CD14-positive monocyte (primary cell): Measurements from ENCODE around the gene SLC5A4. TPM values are rescaled to one million over a fixed set of nuclear protein-coding genes. Genes with fewer than 3 reads are reported as not detected.

Experiments
- DNase-seq, 3 donors: peaks; one replicate each; pipeline ENCODE4 v3.0.0-alpha.2; 2011 to 2022
- H2AFZ ChIP-seq: 2 replicates; pipeline ENCODE4 v1.6.0; 2012; ENCODE audit warnings: mild to moderate bottlenecking, low read depth, low read length, inconsistent platforms; ENCODE audit not compliant: insufficient read depth, poor library complexity, severe bottlenecking
- H3K27ac ChIP-seq, 2 donors: 1 replicate in 1 of 2; 2 replicates in 1 of 2; pipeline ENCODE4 v1.5.1; 2012 to 2013; ENCODE audit warnings: low read length in 2 of 2, control low read depth in 1 of 2, inconsistent platforms in 1 of 2, low read depth in 1 of 2, mild to moderate bottlenecking in 1 of 2
- H3K27me3 ChIP-seq, 2 donors: one replicate each; pipeline versions ENCODE4 v1.6.0 to v1.6.1; 2011 to 2013; ENCODE audit warnings: low read length in 2 of 2; ENCODE audit not compliant: control insufficient read depth in 2 of 2, insufficient read depth in 2 of 2
- H3K36me3 ChIP-seq, 2 donors: replicated peaks in 1 of 2; 1 replicate in 1 of 2; 2 replicates in 1 of 2; pipeline versions ENCODE4 v1.5.1 to v1.6.1; 2012 to 2013; ENCODE audit warnings: low read length in 2 of 2, control low read depth in 1 of 2, inconsistent platforms in 1 of 2, mild to moderate bottlenecking in 1 of 2; ENCODE audit not compliant: insufficient read depth in 2 of 2, control insufficient read depth in 1 of 2
- H3K4me1 ChIP-seq, 2 donors: 1 replicate in 1 of 2; 2 replicates in 1 of 2; pipeline versions ENCODE4 v1.5.1 to v1.6.1; 2012 to 2013; ENCODE audit warnings: low read length in 2 of 2, control low read depth in 1 of 2, inconsistent platforms in 1 of 2, mild to moderate bottlenecking in 1 of 2, moderate library complexity in 1 of 2; ENCODE audit not compliant: insufficient read depth in 2 of 2, control insufficient read depth in 1 of 2
- H3K4me2 ChIP-seq: replicated peaks from 2 replicates; pipeline ENCODE3; 2012; ENCODE audit warnings: low read length, moderate library complexity, mild to moderate bottlenecking; ENCODE audit not compliant: poor library complexity, severe bottlenecking; ENCODE audit errors: extremely low read depth
- H3K4me3 ChIP-seq, 3 experiments: fragments of 200-600 bp in 1 of 3; sonication (generic) in 1 of 3; replicated peaks in 1 of 3; 1 replicate in 2 of 3; 2 replicates in 1 of 3; pipeline ENCODE4 v1.5.1; 2011 to 2013; ENCODE audit warnings: low read length in 3 of 3, mild to moderate bottlenecking in 3 of 3, control low read depth in 2 of 3, low read depth in 2 of 3, inconsistent platforms in 1 of 3, moderate library complexity in 1 of 3
- H3K79me2 ChIP-seq: 2 replicates; pipeline ENCODE4 v1.6.0; 2012; ENCODE audit warnings: mild to moderate bottlenecking, control low read depth, inconsistent platforms, low read length, moderate library complexity; ENCODE audit not compliant: insufficient read depth
- H3K9ac ChIP-seq: 2 replicates; pipeline ENCODE4 v1.6.0; 2017; ENCODE audit warnings: low read length, mild to moderate bottlenecking; ENCODE audit not compliant: insufficient read depth, poor library complexity, severe bottlenecking
- H3K9me3 ChIP-seq, 2 donors: replicated peaks in 1 of 2; 1 replicate in 1 of 2; 2 replicates in 1 of 2; pipeline versions ENCODE4 v1.5.1 to v1.6.1; 2012 to 2013; ENCODE audit warnings: low read length in 2 of 2, control low read depth in 1 of 2; ENCODE audit not compliant: control insufficient read depth in 1 of 2, insufficient read depth in 1 of 2
- H4K20me1 ChIP-seq: 2 replicates; pipeline ENCODE4 v1.6.0; 2012; ENCODE audit warnings: mild to moderate bottlenecking, low read length, control low read depth, moderate library complexity; ENCODE audit not compliant: insufficient read depth
- H3K27ac Mint-ChIP-seq, 7 donors: one replicate each; pipeline ENCODE4 v1.8.0; 2020; ENCODE audit warnings: mild to moderate bottlenecking in 7 of 7, mixed read lengths in 7 of 7, moderate library complexity in 6 of 7, inconsistent platforms in 2 of 7
- H3K27me3 Mint-ChIP-seq, 3 donors: one replicate each; pipeline ENCODE4 v1.8.0; 2021 to 2022; ENCODE audit warnings: low read depth in 3 of 3, mild to moderate bottlenecking in 3 of 3, mixed read lengths in 3 of 3, moderate library complexity in 3 of 3, inconsistent platforms in 1 of 3
- H3K36me3 Mint-ChIP-seq, 2 donors: one replicate each; pipeline ENCODE4 v1.8.0; 2020; ENCODE audit warnings: mixed read lengths in 2 of 2, inconsistent platforms in 1 of 2, mild to moderate bottlenecking in 1 of 2
- H3K4me1 Mint-ChIP-seq: one replicate; pipeline ENCODE4 v1.8.0; 2020; ENCODE audit warnings: mild to moderate bottlenecking, mixed read lengths
- H3K4me3 Mint-ChIP-seq, 2 donors: one replicate each; pipeline ENCODE4 v1.8.0; 2020; ENCODE audit warnings: mild to moderate bottlenecking in 2 of 2, mixed read lengths in 2 of 2, moderate library complexity in 1 of 2
- H3K9me3 Mint-ChIP-seq, 7 donors: one replicate each; pipeline ENCODE4 v1.8.0; 2020 to 2022; ENCODE audit warnings: mixed read lengths in 7 of 7, mild to moderate bottlenecking in 6 of 7, moderate library complexity in 6 of 7, inconsistent platforms in 2 of 7
- CTCF ChIP-seq: fragments of 200-600 bp; IDR thresholded peaks from one replicate; pipeline ENCODE4 v1.8.0; 2022; ENCODE audit warnings: antibody characterized with exemption, mild to moderate bottlenecking
- WGBS: methylation state at CpG from one replicate; pipeline ENCODE4 v1.1.5; 2013; ENCODE audit warnings: missing lambda C conversion rate; ENCODE audit not compliant: insufficient coverage; 5-methylcytosine and 5-hydroxymethylcytosine counted together
- intact Hi-C, 2 donors: fragments of 100-400 bp; cut with micrococcal nuclease; formaldehyde crosslinking; loops; one replicate each; pipeline versions ENCODE4 v1.15.0 to v1.15.1; 2023
- polyA plus RNA-seq, 3 donors: library from polyadenylated mRNA; depleted of rRNA in 1 of 3; unstranded in 2 of 3; stranded (reverse) in 1 of 3; fragments of 300-500 nt in 2 of 3; fragments of >200 nt in 1 of 3; fragmentation: Illumina TruSeq in 2 of 3; gene quantifications; 1 replicate in 2 of 3; 2 replicates in 1 of 3; pipeline ENCODE4 v1.2.3, GENCODE V29; 2012 to 2021

Gene SLC5A4
- polyA plus RNA-seq, 3 donors: not detected

GRCh38 chr22:32222991-32223390, 32.2 kb downstream of the SLC5A4 start:
- no peaks in the 10 kb centered on the region for H3K79me2 ChIP-seq
- H3K27ac ChIP-seq: no peak overlapping the region
- no peaks in the 10 kb centered on the region for H3K27me3 Mint-ChIP-seq
- intact Hi-C loops: no loop called here
- no peak overlapping the region for H3K4me2 ChIP-seq
- H3K36me3 Mint-ChIP-seq: no peaks in the 10 kb centered on the region
- no peak overlapping the region for H3K9ac ChIP-seq
- no peak overlapping the region for H3K4me3 ChIP-seq
- no peak overlapping the region for H3K4me3 Mint-ChIP-seq
- DNase-seq: no peak
- peaks cover 40 to 50% of the 10 kb centered on the region in 2 donors for H3K4me1 ChIP-seq
- H3K27me3 ChIP-seq: no peaks in the 10 kb centered on the region
- no peaks in the 10 kb centered on the region for H4K20me1 ChIP-seq
- no CpG with 5 or more reads among the region's 1 CpG for WGBS
- peaks cover 43% of the 10 kb centered on the region for H3K4me1 Mint-ChIP-seq
- H3K36me3 ChIP-seq: no peaks in the 10 kb centered on the region
- TF ChIP-seq CTCF: no peak
- H2AFZ ChIP-seq: no peak overlapping the region
- H3K27ac Mint-ChIP-seq: no peak overlapping the region
- no peaks in the 10 kb centered on the region for H3K9me3 ChIP-seq
- peaks cover 0 to 2% (median 0%) of the 10 kb centered on the region in 7 donors for H3K9me3 Mint-ChIP-seq

- Mint-ChIP-seq H3K4me1 (peaks cover 39% of the 10 kb centered on the region), H3K27me3 (no peaks in the 10 kb centered on the region), H3K27ac (peak overlapping the region; percentile 82 to 98 (median 96)), H3K36me3 (peaks cover 0 to 4% of the 10 kb centered on the region in 2 donors), H3K9me3 (peaks cover 3 to 10% (median 5%) of the 10 kb centered on the region in 7 donors), H3K4me3 (peak overlapping the region in 1 of 2 donors; percentile 72)
- no peaks in the 10 kb centered on the region for H3K79me2 ChIP-seq
- H4K20me1 ChIP-seq: no peaks in the 10 kb centered on the region
- no CpG with 5 or more reads among the region's 3 CpGs for WGBS
- peak; percentile 81 to 97 (median 94) for DNase-seq
- H3K4me1 ChIP-seq: peaks cover 28 to 38% of the 10 kb centered on the region in 2 donors
- intact Hi-C loops: loop anchor here (5.0 to 10.0 kb wide), 2 partner anchors 74 to 77 kb away; no protein-coding TSS in a partner anchor
- H3K27me3 ChIP-seq: no peaks in the 10 kb centered on the region
- no peak for TF ChIP-seq CTCF
- no peaks in the 10 kb centered on the region for H3K36me3 ChIP-seq
- peak overlapping the region; percentile 57 for H3K4me2 ChIP-seq
- peaks cover 4% of the 10 kb centered on the region in 2 donors for H3K9me3 ChIP-seq
- peak overlapping the region in 1 of 3 experiments; percentile 19 for H3K4me3 ChIP-seq
- H2AFZ ChIP-seq: no peak overlapping the region
- peak overlapping the region; percentile 33 for H3K9ac ChIP-seq
- peak overlapping the region; percentile 73 to 93 for H3K27ac ChIP-seq
Measured at GRCh38 chr22:32219026-32219425, 36.1 kb downstream of the SLC5A4 start.
